ENCODE measurements around the gene NCKAP5. TPM values are rescaled to one million over a fixed set of nuclear protein-coding genes. Genes with fewer than 3 reads are reported as not detected.

Gene NCKAP5
- total and polyA plus RNA-seq, 2 of the 13 experiments (the other 11 are each of a cell fraction or from before 2014, with no cell fraction given), result 0.01 TPM; not detected in 1

DNA sequence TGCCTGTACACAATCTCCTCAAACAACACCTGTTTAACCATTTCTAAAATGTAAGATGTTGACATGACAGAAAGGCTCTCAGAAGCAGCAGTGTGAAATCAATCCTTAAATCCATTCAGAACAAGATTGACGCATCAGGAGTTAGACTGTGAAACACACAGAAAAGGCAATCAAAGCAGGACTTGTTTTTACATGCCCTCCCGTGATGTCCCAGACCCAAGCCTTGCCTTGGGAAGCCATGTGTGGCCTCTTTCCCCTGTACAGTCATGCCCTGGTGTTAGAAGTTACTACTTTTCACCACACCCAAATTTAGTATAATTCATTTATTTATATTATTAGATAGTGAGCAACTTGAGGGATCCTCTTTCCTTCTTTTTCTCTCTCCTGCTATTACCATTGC is 115.7 kb downstream of the NCKAP5 start:
- Histone ChIP-seq H3K27me3 (ENCODE audit: control insufficient read depth in 1 of 2, insufficient read depth in 2 of 2, low read length in 2 of 2) (no peaks in the 10 kb centered on the region), H3K9ac (ENCODE audit: insufficient read depth, low read depth, low read length) (no peak overlapping the region), H3K4me1 (ENCODE audit: insufficient read depth, low read length) (no peaks in the 10 kb centered on the region), H3K4me3 (replicated peaks in 1 of 3; ENCODE audit: insufficient read depth in 1 of 3, low read depth in 2 of 3, low read length in 3 of 3) (no peak overlapping the region), H3K79me2 (ENCODE audit: insufficient read depth, low read length) (no peaks in the 10 kb centered on the region), H2AFZ (ENCODE audit: low read length) (no peak overlapping the region), H4K20me1 (ENCODE audit: insufficient read depth, low read length) (no peaks in the 10 kb centered on the region), H3K27ac (ENCODE audit: extremely low read length, insufficient read depth, low read length) (no peak overlapping the region), H3K36me3 (replicated peaks in 1 of 2; ENCODE audit: control insufficient read depth in 1 of 2, insufficient read depth in 2 of 2, low read length in 2 of 2) (no peaks in the 10 kb centered on the region), H3K9me3 (ENCODE audit: low read length) (no peaks in the 10 kb centered on the region), H3K4me2 (ENCODE audit: low read depth, low read length) (no peak overlapping the region)
- intact Hi-C loops (cut with micrococcal nuclease; ENCODE audit: unreplicated experiment), result no loop called here
- DNase-seq (ENCODE audit: low spot score) (no peak), ATAC-seq (no peak), FAIRE-seq (no peak)
- in situ Hi-C loops (cut with HindIII; ENCODE audit: extremely low pct_ligation_motif_present, low pct_unique_long_range_greater_than_20kb), result no loop called here
- 14% methylated on average over 2 of the region's 2 CpGs for WGBS (ENCODE audit: low lambda C conversion rate)
- POLR2A ChIA-PET, result no interaction called here
- CTCF ChIA-PET (ENCODE audit: low intra/inter-chr PET ratio, low total read pairs), result no interaction called here
- BruUV-seq (replicated peaks), result no TSS peak
- TF ChIP-seq, protein P1, sequence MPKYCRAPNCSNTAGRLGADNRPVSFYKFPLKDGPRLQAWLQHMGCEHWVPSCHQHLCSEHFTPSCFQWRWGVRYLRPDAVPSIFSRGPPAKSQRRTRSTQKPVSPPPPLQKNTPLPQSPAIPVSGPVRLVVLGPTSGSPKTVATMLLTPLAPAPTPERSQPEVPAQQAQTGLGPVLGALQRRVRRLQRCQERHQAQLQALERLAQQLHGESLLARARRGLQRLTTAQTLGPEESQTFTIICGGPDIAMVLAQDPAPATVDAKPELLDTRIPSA (CRISPR knock-in tag; IDR thresholded peaks at IDR 0.05; ENCODE audit: borderline replicate concordance), result no peak
- no peak for TF ChIP-seq GABPB1 (CRISPR knock-in tag; IDR thresholded peaks at IDR 0.05)
- no peak for TF ChIP-seq DNMT1 (CRISPR knock-in tag; IDR thresholded peaks at IDR 0.05)
- TF ChIP-seq ELF4 (CRISPR knock-in tag; IDR thresholded peaks at IDR 0.05; ENCODE audit: borderline replicate concordance), result no peak
- no peak for TF ChIP-seq ZNF782 (CRISPR knock-in tag; IDR thresholded peaks at IDR 0.05; ENCODE audit: borderline replicate concordance)
- no peak for TF ChIP-seq ZNF878 (CRISPR knock-in tag; IDR thresholded peaks at IDR 0.05)
- TF ChIP-seq NFYC (CRISPR knock-in tag; IDR thresholded peaks at IDR 0.05), result no peak
- TF ChIP-seq CBX5 (CRISPR knock-in tag; IDR thresholded peaks at IDR 0.05; ENCODE audit: borderline replicate concordance), result no peak
- no peak for TF ChIP-seq ZNF234 (CRISPR knock-in tag; conservative IDR thresholded peaks at IDR 0.05)
- no peak for TF ChIP-seq RBAK (CRISPR knock-in tag; IDR thresholded peaks at IDR 0.05)
- no peak for TF ChIP-seq DNMT3B (CRISPR knock-in tag; conservative IDR thresholded peaks at IDR 0.05)
- TF ChIP-seq GATAD2A (CRISPR knock-in tag; IDR thresholded peaks at IDR 0.05), result no peak
- TF ChIP-seq PRDM15 (CRISPR knock-in tag; IDR thresholded peaks at IDR 0.05), result no peak
- no peak for TF ChIP-seq ZNF556 (CRISPR knock-in tag; IDR thresholded peaks at IDR 0.05; ENCODE audit: borderline replicate concordance)

Measured in HepG2 (cell line).